ENCODE results near the gene LSG1. TPM values are rescaled to one million over a fixed set of nuclear protein-coding genes. Genes with fewer than 3 reads are reported as not detected.

LSG1 gene
- total RNA-seq, 3 donors from 2014 or later (not counting 1 experiment from before 2014, with no cell fraction given): 56.4 to 67.6 (median 64.9) TPM

- no peaks in the 10 kb centered on the region for H3K9me3 Mint-ChIP-seq
- no peak overlapping the region for H3K27ac Mint-ChIP-seq
- H3K4me3 ChIP-seq (ENCODE audit: low read length): no peak overlapping the region
- DNase-seq: no peak
- intact Hi-C loops (cut with micrococcal nuclease): no loop called here
- no peaks in the 10 kb centered on the region for H3K27me3 Mint-ChIP-seq (ENCODE audit: low read depth in 2 of 2)
- 80% methylated on average over 5 of the region's 5 CpGs for WGBS (ENCODE audit: insufficient coverage)
- peaks cover 49% of the 10 kb centered on the region for H3K36me3 ChIP-seq (ENCODE audit: control insufficient read depth, insufficient read depth, low read length)
- peaks cover 11% of the 10 kb centered on the region in 2 donors for H3K4me1 Mint-ChIP-seq
- no peak overlapping the region for H3K4me3 Mint-ChIP-seq
- no peak for ATAC-seq
- no peaks in the 10 kb centered on the region for H3K4me1 ChIP-seq (ENCODE audit: control insufficient read depth, insufficient read depth, low read length)
- H3K9me3 ChIP-seq (ENCODE audit: control insufficient read depth, insufficient read depth, low read length): no peaks in the 10 kb centered on the region
- H3K36me3 Mint-ChIP-seq: peaks cover 21% of the 10 kb centered on the region
- TF ChIP-seq CTCF (IDR thresholded peaks at IDR 0.05): no peak
- no peak overlapping the region for H3K27ac ChIP-seq (ENCODE audit: low read length)
- H3K27me3 ChIP-seq (ENCODE audit: control insufficient read depth, insufficient read depth, low read length): no peaks in the 10 kb centered on the region
Measured at GRCh38 chr3:194658477-194659242, 13.3 kb downstream of the LSG1 start.

- no peaks in the 10 kb centered on the region for H3K27me3 ChIP-seq (ENCODE audit: control insufficient read depth, insufficient read depth, low read length)
- intact Hi-C loops (cut with micrococcal nuclease): no loop called here
- 80% methylated on average over 7 of the region's 7 CpGs for WGBS (ENCODE audit: insufficient coverage)
- TF ChIP-seq CTCF (IDR thresholded peaks at IDR 0.05): no peak
- no peaks in the 10 kb centered on the region for H3K9me3 ChIP-seq (ENCODE audit: control insufficient read depth, insufficient read depth, low read length)
- peaks cover 28% of the 10 kb centered on the region for H3K36me3 Mint-ChIP-seq
- H3K4me3 ChIP-seq (ENCODE audit: low read length): no peak overlapping the region
- no peaks in the 10 kb centered on the region for H3K27me3 Mint-ChIP-seq (ENCODE audit: low read depth in 2 of 2)
- DNase-seq (no peak), ATAC-seq (no peak)
- peaks cover 55% of the 10 kb centered on the region for H3K36me3 ChIP-seq (ENCODE audit: control insufficient read depth, insufficient read depth, low read length)
- H3K9me3 Mint-ChIP-seq: no peaks in the 10 kb centered on the region
- no peak overlapping the region for H3K4me3 Mint-ChIP-seq
- H3K4me1 Mint-ChIP-seq: peaks cover 11% of the 10 kb centered on the region in 2 donors
- no peaks in the 10 kb centered on the region for H3K4me1 ChIP-seq (ENCODE audit: control insufficient read depth, insufficient read depth, low read length)
- no peak overlapping the region for H3K27ac ChIP-seq (ENCODE audit: low read length)
- no peak overlapping the region for H3K27ac Mint-ChIP-seq
Measured at GRCh38 chr3:194657439-194657838, 14.6 kb downstream of the LSG1 start.

- Histone ChIP-seq H3K9me3 (ENCODE audit: control insufficient read depth, insufficient read depth, low read length) (no peaks in the 10 kb centered on the region), H3K27me3 (ENCODE audit: control insufficient read depth, insufficient read depth, low read length) (no peaks in the 10 kb centered on the region), H3K4me1 (ENCODE audit: control insufficient read depth, insufficient read depth, low read length) (no peaks in the 10 kb centered on the region), H3K36me3 (ENCODE audit: control insufficient read depth, insufficient read depth, low read length) (peaks cover 67% of the 10 kb centered on the region), H3K4me3 (ENCODE audit: low read length) (no peak overlapping the region), H3K27ac (ENCODE audit: low read length) (no peak overlapping the region)
- H3K27me3 Mint-ChIP-seq (ENCODE audit: low read depth in 2 of 2): no peaks in the 10 kb centered on the region
- DNase-seq (no peak), ATAC-seq (no peak)
- H3K4me1 Mint-ChIP-seq: peaks cover 0 to 6% of the 10 kb centered on the region in 2 donors
- no peak for TF ChIP-seq CTCF (IDR thresholded peaks at IDR 0.05)
- 75% methylated on average over 5 of the region's 5 CpGs for WGBS (ENCODE audit: insufficient coverage)
- H3K4me3 Mint-ChIP-seq: no peak overlapping the region
- peaks cover 48% of the 10 kb centered on the region for H3K36me3 Mint-ChIP-seq
- intact Hi-C loops (cut with micrococcal nuclease): no loop called here
- no peaks in the 10 kb centered on the region for H3K9me3 Mint-ChIP-seq
- H3K27ac Mint-ChIP-seq: no peak overlapping the region
Measured at GRCh38 chr3:194654443-194654842, 17.5 kb downstream of the LSG1 start.

- Mint-ChIP-seq H3K4me3 (no peak overlapping the region), H3K27ac (no peak overlapping the region), H3K4me1 (peaks cover 0 to 4% of the 10 kb centered on the region in 2 donors), H3K36me3 (peaks cover 31% of the 10 kb centered on the region), H3K27me3 (ENCODE audit: low read depth in 2 of 2) (no peaks in the 10 kb centered on the region), H3K9me3 (no peaks in the 10 kb centered on the region)
- Histone ChIP-seq H3K27me3 (ENCODE audit: control insufficient read depth, insufficient read depth, low read length) (no peaks in the 10 kb centered on the region), H3K36me3 (ENCODE audit: control insufficient read depth, insufficient read depth, low read length) (peaks cover 79% of the 10 kb centered on the region), H3K9me3 (ENCODE audit: control insufficient read depth, insufficient read depth, low read length) (no peaks in the 10 kb centered on the region), H3K4me3 (ENCODE audit: low read length) (no peak overlapping the region), H3K4me1 (ENCODE audit: control insufficient read depth, insufficient read depth, low read length) (no peaks in the 10 kb centered on the region), H3K27ac (ENCODE audit: low read length) (no peak overlapping the region)
- no peak for ATAC-seq
- intact Hi-C loops (cut with micrococcal nuclease): no loop called here
- no peak for DNase-seq
- no peak for TF ChIP-seq CTCF (IDR thresholded peaks at IDR 0.05)
- 88% methylated on average over 3 of the region's 3 CpGs for WGBS (ENCODE audit: insufficient coverage)
Measured at GRCh38 chr3:194647747-194648146, 24.2 kb downstream of the LSG1 start.

Measured in natural killer cell (primary cell).